HG03060 (cell line): ENCODE measurements around the gene RPS6KA3.
"Not testable (repeated sequence)": the region's sequence is repeated elsewhere in the genome, so short reads cannot be mapped to it uniquely, and the experiment has no call there.

Experiments used
- ATAC-seq: cut with Tn5 transposase; IDR thresholded peaks from one replicate; pipeline ENCODE4 v1.9.1; 2021; ENCODE audit warnings: low read depth, moderate number of reproducible peaks; ENCODE audit not compliant: unreplicated experiment

RPS6KA3 gene

DNA sequence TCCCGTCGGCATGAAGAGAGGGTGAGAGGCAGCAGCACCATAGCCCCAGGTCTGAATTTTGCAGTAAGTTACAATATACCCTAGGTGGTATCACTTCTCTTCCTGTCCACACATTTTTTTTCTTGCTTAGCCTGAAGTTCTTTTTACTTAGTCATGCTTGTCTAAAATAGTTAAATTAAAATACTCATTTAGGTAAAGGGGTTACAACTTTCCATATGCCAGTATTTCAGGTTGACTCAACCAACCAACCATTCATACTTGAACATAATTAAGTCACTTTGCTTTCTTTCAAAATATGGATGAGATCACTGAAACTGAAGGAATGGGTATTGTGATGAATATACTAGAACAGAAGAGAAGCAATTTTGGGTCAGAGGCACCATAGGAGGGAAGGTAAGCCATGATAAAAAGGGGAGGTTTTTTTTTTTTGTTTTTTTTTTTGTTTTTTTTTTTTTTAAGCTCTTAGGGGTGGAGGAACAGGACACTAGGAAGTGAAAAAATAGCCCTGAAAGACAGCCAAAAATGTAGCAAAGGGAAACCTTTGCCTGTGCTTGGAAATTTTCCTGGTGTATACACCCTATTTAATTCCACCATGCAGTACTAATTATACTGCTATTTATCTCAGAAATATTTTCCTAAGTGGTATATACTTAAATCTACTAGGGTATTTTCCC, 41.8 kb downstream of the RPS6KA3 start:
- peak; percentile 78 for ATAC-seq

DNA sequence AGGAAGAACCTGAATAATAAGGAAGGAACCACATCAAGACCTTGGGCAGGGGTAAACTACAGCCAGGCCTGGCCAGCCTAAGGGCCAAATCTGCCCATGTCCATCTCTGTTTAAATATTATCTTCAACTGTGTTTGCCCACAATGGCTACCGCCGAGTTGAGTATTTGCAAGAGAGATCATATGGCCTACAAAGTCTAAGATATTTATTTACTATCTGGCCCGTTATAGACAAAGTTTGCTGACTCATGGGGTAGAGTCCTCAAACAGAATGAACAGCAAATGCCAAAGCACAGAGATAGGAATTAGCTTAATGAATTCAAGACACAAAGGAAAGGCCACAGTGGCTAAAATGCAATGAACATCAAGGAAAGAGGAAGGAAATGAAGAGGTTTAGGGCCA, 44.8 kb downstream of the RPS6KA3 start:
- ATAC-seq, result no peak

DNA sequence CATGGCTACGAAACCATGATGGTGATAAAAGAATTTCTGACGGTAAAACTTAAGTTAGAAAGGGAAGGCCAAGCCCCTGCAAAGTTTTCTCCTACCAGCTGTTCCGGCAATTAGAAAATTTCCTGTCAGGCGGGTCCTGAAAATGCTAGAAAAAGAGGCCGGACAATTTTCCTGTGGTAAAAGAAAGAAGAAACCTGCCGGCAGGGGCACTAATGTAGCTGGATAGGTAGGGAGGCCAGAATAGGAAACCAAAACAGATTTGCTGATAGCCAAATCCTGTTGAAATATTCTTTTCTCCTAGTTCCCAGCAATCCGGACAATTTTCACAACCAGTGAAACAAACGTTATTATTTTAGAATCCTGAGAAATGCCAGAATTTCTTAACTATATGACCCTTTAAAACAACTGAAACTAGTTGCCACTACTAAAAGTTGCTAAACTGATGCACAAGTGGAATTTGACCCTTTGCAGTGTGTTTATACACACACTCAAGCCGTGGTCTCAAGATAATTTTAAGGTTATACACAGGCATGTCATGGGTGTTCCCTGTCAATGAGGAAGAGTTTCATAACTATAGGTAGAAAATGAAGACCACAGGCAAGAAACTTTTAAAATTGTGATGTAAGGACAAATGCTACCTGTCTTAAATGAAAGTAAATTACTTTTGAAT, 47.7 kb downstream of the RPS6KA3 start:
- no peak for ATAC-seq

DNA sequence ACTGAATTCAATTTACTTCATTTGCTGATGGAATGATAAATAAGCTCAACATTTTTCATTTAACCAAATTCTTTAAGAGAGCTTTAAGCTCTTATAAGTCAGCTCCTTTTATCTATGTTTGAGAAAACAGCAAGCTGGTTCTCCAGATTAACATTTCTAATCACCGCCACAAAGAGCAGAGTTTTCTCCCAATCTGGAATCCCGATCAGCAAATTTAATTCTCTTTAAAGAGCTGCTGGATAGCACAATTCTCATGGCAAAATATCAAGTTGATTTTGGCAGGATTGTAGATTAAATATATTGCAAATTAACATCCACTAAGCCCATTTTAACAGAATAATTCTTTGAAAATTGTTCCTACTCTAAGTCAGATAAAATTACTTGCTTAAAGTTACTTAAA, 48.8 kb downstream of the RPS6KA3 start:
- no peak for ATAC-seq

DNA sequence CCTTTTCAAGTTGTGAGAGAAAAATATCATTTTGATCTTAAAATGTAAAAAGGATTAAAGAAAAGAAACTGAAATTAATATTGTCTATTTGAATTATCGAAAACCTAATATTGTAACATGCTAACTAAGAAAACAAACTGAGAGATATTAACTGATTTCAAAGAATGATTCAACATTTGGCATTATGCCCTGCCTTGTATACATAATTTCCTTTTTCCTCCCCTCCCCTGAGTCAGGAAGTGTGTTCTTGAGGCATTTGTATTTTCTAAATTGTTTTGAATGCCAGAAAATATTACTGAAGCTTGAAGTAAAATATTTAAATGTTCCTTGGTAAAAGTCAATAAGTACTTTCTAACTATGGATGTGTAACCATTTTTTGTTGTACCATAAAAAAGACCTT, 49.4 kb downstream of the RPS6KA3 start:
- no peak for ATAC-seq

DNA sequence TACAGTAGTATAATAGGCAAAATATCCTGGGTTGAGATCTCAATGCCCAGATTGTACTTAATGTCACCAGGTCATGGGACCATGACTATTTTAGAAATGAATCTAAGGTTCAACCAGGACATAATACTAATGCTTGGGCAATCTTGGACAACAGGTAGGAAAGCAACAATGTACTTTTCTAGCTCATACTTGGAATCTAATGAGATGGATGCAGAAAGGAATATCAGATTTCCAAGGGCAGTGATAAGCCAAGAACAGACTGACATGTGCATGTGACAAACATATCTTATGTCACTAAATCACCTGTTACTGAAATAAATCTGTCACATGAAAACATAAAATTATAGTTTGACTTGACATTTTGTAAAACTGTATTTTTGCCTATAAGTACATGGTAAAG, 51.1 kb downstream of the RPS6KA3 start:
- no peak for ATAC-seq

DNA sequence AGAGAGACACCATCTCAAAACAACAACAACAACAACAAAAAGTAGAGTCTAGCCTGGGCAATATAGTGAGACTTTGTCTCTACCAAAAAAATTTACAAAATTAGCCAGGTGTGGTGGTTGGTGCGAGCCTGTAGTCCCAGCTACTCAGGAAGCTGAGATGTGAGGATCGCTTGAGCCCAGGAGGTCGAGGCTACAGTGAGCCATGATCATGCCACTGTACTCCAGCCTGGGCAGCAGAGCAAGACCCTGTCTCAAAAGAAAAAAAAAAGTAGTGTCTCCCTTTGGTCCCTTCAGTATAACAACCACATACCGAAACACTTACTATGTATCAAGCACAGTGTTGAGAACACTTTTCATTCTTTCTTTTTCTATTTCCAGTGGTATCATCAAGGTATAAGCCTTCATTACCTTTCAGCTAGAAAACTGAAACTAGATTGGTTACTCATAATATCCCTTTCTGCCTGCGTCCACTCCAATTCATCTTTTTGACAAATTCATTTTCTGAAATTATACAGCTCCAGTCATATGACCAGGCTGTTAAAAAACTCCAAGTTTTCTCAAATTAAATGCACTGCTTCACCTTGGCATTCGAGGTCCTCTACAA, 54.1 kb downstream of the RPS6KA3 start:
- peak; percentile 90 for ATAC-seq

DNA sequence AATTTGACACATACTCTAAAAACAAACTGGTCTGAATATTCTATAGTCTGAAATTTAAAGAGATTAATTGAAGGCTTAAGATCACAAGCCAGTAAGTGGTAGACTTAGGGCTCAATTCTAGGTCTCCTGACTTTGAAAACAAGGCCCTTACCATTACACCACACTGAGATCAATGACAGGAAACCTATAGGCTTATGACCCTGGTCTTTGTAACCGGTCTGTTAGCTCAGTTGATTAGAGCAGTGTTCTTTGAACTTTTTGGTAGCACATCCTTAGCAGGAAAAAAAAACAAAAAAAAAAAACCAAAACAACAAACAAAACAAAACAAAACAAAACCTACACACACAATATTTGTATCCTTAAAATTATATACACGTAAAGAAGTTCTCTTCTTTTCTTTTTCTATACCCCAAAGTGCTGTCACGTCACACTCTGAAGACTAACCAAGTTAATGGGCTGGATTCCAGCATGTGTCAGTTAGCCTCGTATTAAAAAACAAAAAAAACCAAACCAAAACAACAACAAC, 55.4 kb downstream of the RPS6KA3 start:
- no peak for ATAC-seq

DNA sequence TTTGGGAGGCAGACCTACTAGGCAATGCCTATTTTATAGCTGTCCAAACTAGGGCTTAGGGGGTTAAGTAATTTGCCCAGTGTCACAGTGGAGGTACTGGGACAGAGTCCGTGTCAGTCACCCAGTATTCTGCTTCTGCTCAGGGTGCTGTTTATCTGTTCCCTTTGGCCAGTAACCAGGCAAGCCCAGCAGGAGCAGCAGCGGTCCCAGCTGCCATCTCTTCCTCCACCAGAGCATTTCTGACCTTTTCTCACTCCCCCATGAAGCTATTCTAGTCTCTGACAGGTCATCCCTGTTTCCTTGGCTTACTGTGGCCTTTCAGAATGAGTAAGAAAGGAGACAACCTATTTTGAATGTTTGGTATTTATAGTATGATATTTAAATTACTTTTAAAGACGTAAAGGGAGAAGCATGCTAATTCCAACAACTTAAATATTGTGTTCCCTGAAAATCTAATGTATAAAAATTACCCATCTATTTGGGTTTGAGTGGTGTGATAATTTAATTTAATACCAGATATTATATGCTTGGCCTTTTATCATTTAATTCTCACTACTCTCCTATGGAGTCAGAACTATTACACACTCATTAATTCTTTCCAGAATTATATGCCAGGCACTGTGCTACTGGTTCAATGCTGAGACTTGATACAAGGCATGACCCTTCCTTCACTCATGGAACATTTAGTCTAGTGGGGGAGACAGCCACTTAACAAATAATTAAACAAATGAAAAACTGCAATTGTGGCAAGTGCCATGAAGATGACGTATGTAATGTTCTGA, 60.6 kb downstream of the RPS6KA3 start:
- ATAC-seq, result peak; percentile 90

DNA sequence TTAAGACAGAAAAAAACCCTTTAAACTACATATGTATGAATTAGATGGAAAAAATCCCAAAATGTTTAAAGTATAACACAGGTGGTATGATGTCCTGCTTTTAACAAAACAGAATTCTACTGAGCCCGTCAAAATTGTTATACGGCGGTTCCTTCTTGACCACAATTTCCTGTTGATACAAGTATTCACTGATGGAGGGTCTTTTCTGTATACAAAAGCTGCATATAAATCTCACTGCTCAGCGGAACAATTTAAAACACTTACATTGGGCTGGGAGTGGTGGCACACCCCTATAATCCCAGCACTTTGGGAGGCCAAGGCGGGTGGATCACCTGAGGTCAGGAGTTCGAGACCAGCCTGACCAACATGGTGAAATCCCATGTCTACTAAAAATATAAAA, 62.4 kb downstream of the RPS6KA3 start:
- ATAC-seq, result no peak

DNA sequence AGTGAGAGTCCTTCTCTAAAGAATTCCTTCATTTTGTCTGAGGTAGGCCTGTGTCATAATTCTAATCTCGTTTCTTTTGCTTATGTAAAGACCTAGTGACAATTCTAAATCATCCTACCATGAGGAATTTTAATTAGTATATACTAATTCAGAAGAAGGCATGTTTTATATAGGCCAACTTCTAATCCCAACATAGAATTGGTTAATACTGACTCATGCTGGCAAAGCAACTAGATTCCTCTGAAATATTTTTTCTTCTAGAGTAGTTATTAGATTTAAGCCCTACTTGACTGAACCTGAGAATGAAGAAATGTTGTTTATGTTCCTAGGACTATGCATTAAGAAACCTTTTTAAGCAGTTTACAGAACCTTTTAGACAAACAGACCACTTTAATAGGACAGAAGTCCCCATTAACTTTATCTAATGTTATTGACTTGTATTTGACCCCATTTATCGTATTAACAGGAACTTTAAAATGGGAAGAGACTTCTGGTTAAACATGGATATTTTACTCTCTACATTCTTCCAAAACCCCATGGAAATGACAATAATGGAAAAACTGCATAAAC, 69.0 kb downstream of the RPS6KA3 start:
- ATAC-seq, result no peak

DNA sequence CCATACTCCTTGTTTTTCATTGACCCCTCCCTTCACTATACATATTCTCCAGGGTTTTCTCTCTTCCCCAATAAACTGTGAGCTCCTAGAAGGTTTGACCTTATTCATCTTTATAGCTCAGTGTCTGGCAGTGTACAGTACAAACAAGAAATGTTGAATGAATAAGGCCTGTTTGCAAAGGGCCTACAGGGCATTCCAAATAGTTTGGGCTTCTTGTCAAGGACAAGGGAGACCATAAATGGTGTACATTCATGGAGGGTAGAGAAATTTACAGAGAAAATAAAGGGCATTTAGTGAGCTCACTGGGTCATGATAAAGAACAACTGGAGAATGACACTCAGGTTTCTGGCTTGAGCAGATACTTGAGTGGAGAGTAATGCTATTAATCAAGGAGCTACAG, 77.5 kb downstream of the RPS6KA3 start:
- ATAC-seq, result no peak

DNA sequence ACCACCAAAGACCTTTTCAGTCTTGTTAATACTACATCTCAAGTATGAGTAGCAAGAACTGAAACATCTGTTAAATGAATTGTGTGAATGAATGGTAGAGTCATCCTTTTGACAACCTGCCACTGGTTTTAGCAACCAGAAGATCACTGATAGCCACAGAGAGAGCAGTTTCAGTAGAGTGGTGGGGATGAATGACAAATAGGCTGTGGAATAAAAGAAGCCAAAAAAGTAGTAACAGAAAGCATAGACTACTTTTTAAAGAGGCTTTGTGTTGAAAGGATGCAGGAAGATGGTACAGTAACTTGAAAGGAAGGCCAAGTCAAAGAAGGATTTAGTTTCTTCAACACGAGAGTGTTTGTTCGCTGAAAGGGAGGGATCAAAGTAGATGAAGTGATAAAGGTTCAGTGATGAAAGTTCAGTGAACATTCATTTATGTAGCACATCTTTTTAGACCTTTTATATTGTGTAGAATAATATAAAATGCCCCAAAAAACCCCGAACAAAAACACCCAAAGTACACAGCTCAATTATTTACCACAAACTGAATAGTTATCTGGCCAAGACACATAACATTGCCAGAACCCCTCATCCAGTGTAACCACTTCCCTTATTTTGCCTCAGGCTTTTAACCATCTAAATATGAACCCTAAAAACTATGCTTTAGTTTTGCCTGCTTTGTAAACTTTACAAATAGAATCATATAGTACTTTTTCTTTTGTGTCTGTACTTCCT, 84.9 kb downstream of the RPS6KA3 start:
- no peak for ATAC-seq

DNA sequence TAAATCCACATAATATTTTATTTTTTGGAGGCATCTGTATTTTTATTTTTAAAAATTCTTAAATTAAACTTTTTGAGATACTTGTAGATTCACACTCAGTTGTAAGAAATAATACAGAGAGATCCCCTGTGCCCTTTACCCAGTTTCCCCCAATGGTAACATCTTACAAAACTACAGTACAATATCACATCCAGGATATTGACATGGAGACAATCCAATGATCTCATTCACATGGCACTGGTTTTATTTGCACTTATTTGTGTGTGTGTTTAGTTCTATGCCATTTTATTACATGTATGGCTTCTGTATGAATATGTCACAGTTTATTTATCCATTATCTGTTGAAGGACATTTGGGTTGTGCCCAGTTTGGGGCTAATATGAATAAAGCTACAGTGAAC, 89.6 kb downstream of the RPS6KA3 start:
- no peak for ATAC-seq

DNA sequence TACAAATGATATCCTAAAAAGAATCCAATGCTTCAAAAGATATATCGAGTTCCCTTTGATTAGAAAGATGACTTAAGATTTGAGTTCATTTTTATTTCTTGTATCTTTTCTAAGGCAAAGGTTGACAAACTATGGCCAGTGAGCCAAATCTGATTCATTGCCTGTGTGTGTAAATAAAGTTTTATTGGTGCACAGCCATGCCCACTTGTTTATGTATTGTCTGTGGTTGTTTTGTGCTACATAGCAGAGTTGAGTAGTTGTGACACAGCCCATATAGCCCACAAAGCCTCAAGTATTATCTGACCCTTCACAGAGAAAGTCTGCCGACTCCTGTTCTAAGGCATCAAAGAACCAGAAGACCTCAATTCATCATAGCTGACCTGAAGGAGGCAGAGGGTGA, 92.9 kb downstream of the RPS6KA3 start:
- ATAC-seq, result no peak

DNA sequence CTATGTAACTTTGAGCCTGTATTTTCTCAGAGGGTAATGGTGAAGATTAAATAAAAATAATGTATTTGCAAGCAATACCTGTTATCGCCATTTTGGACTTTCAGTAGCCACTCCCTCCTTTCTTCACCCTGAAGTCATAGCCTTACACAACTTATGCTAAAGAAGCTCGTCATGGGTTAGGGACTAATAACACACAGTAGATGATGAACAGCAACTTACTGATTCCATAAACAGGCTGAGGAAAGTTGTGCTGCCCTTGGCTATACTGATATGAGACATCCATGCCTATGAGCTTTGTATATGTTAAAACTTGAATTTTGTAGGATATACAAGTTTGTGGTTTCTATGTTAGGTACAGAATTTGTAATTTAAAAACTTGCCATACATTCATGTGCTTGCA, 93.4 kb downstream of the RPS6KA3 start:
- no peak for ATAC-seq

DNA sequence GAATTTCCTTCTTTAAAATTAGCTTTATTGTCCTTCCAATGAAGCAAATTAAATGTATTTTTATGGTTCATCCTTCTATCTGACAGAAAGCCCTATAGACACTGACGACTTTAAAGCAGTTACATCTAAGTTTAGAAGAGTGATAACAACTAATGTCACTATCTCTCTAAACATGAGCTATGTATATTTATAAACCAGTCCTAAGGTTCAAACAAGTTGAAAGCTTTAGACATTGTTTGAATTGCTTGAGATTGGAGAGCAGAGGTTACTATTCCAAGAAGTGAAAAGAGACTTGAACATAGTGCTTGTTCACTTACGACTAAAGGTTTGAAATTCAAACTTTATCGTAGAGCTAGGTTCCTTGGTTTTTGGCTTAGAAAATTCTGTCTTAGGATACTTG, 94.8 kb downstream of the RPS6KA3 start:
- ATAC-seq, result no peak

DNA sequence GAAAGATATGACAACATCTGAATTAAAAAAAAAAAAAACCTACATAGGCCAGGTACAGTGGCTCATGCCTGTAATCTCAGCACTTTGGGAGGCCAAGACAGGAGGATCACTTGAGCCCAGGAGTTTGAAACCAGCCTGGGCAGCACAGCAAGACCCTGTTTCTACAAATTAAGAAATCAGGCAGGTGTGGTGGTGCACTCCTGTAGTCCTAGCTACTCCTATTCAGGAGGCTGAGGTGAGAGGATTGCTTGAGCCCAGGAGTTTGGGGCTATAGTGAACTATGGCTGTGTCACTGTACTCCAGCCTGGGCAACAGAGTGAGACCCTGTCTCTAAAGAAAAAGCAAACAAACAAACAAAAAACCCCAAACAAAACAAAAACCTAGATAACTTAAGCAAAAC, 104.2 kb downstream of the RPS6KA3 start:
- not testable (repeated sequence) for ATAC-seq

DNA sequence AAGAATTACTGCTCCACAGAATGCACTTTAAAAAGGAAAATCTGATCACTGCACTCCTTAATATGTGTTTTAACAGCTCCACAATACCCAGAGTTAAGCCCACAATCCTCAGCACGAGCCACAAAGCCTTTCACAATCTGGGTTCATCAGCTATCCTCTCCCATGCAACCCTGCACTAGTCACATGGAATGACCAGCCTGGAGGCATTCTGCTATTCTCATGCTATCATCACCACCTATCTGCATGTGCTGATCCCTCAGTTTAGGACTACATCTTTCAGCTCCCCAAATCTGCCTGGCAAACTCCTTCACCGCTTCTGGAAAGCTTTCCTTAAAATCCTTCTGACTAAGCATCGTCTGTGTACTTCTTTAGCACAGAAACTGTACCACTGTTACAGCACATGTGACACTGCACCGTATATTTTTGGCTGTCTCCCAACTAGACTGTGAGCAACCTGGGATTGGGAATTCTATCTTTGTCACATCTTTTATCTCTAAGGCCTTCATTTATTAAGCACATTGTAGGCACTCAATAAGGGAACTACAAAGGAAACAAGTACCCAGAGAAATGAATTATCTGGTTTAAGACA, 106.8 kb downstream of the RPS6KA3 start:
- no peak for ATAC-seq

DNA sequence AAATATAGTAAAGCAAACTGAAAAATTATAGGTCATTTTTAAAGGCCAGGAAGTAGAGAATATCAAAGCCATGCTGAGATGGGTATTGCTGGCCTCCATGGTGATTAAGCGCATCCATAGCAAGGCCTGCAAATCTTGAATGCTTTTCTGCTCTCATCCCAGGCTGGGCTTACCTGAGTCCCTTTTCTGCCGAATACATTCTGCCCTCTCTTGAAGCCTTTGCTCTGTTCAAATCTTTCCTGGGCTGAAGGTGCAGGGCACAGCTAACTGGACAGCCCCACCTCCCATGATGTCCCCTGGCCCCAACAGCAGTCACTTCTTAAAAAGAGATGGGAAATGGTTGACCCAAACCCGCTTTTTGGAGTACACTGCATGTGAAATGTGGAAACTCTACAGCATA, 115.0 kb downstream of the RPS6KA3 start:
- no peak for ATAC-seq
